Keratinocyte (primary cell): Measurements from ENCODE around the gene PANX2.

Source experiments
- CTCF ChIP-seq, 3 experiments: IDR thresholded peaks in 1 of 3; conservative IDR thresholded peaks in 1 of 3; optimal IDR thresholded peaks in 1 of 3; 2 replicates in 2 of 3; 3 replicates in 1 of 3; pipeline versions ENCODE3 to v1.5.1; 2011; ENCODE audit warnings: low read length in 3 of 3, mild to moderate bottlenecking in 3 of 3, moderate library complexity in 2 of 3, control low read depth in 1 of 3, inconsistent platforms in 1 of 3; ENCODE audit not compliant: insufficient read depth in 2 of 3; ENCODE audit errors: extremely low read depth in 1 of 3
- EZH2 ChIP-seq: IDR thresholded peaks from one replicate; pipeline ENCODE4 v1.6.1; 2012; ENCODE audit warnings: inconsistent platforms, mild to moderate bottlenecking, low read length, moderate library complexity

- no peak for TF ChIP-seq CTCF (optimal IDR thresholded peaks at IDR 0.05 in 1 of 3, IDR thresholded peaks at IDR 0.05 in 1 of 3, conservative IDR thresholded peaks at IDR 0.05 in 1 of 3; ENCODE audit: extremely low read depth in 1 of 3, insufficient read depth in 2 of 3, low read length in 3 of 3)
- TF ChIP-seq EZH2 = no peak
Measured at GRCh38 chr22:50167689-50168489, 2.6 kb upstream of the PANX2 start.
